GM19455 (cell line): ENCODE data around the gene XYLT1.

Experiments
- ATAC-seq: cut with Tn5 transposase; IDR thresholded peaks from one replicate; pipeline ENCODE4 v1.9.1; 2021; ENCODE audit not compliant: unreplicated experiment

The XYLT1 gene

DNA sequence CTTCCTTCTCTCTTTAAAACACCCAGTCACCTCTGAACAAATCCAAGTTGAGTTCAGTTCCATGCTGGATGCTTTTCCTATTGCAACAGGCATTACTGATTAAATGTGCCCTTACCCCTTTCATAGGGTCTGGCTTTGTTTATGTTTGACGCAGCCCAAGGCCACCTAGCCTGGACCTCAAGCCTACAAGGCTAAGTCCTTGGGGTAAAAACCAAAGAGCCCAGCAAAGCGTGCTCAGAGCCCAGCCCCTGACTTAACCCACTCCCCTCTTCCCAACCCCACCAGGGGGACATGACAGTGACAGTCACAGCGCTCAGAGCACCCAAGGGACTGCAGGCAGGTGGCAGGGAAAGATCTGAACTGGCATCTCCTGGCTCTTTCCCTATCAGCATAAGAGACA lies 200.6 kb downstream of the XYLT1 start:
- no peak for ATAC-seq

DNA sequence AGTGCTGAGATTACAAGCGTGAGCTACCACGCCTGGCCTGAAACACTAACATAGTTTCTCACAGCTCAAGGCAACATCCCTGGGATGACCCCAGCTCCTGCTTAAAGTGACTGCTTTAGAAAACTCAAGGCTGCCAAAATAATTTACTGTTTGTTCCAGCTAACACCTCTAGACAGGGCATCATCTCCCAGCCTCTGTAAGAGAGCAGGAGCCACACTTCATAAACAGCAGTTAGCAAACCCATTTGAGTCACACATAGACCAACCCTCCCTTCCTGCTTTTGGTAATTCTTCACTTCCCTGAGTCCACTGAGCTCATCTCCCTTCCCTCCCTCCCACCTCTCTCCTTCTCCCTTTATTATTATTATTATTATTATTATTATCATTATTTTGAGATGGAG lies 201.3 kb downstream of the XYLT1 start:
- no peak for ATAC-seq

DNA sequence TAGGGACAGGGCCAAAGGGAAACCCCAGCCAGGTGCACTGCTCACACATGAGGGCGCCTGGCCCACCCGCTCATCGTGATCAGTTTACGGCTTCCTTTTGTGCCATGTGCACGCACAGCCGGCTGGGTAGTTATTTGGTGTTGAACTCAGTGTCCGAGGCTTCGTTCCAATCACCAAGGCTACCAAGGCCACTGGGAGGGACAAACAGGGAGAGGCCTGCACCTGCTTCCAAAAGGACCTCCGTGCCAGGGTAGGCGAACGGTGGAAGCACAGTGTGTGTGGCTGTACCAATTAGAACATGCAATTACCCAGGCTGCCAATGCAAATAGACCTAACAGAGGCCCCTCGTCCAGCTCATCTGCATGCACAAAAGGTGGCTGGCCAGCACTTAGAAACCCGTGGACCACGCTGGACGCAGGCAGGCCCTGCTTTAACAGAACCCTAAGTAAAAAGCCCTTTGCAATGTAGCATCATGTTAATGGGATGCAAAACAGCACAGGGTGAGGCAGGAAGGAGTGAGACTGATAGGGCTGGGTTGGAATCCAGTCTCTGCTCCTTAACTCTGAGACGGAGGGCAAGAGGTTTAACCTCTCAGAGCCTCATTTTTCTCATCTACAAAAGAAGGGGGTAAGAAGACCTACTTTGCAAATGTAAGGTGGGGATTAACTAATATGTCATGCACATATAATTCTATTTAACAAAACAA lies 204.0 kb downstream of the XYLT1 start:
- no peak for ATAC-seq

DNA sequence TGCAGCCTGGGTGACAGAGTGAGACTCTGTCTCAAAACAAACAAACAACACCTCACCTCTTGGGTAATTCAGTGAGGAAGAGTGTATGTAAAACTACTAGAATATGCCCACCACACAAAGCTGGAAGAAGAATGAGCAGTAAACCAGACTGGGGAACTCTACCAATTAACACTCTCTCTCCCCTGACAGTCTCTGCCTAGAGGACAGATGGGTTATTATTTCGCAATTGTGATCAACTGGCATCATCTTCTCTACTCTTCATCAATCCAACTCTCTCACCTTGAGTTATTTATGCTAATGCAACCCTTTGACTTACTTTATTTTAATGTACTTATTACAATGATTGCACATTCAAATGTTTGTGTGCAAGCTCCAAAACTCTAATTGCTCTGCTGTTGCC lies 205.6 kb downstream of the XYLT1 start:
- no peak for ATAC-seq

DNA sequence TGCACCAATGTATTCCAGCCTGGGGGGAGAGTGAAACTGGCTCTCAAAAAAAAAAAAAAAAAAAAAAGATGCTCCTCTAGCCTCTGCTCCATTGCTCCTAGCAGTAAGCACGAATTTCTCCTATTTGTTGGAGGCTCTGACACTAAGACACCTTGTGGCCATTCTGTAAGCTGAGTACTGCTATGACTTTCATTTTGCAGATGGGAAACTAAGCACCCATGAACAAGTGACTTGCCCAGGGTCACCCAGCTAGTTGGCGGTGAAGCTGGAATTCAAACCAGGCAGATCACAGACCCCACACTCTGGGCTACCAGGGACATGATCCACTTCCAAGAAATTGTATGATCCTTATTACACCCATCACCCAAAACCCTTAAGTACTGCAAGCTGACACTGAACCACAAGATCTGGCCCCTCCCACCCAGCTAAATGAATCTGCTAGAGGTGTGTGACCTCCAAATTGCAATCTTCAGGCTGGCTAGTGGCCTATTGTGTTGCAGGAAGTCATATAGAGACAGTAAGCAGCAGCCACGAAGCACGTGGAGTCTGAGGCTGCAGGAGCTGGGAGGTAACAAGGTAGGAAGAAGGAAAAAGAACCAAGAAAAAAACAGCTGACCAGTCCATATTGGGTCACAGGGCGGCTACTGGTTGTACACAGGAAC lies 209.4 kb downstream of the XYLT1 start:
- ATAC-seq, result no peak

- ATAC-seq, result no peak
Measured at GRCh38 chr16:17260276-17260849, 210.4 kb downstream of the XYLT1 start.

DNA sequence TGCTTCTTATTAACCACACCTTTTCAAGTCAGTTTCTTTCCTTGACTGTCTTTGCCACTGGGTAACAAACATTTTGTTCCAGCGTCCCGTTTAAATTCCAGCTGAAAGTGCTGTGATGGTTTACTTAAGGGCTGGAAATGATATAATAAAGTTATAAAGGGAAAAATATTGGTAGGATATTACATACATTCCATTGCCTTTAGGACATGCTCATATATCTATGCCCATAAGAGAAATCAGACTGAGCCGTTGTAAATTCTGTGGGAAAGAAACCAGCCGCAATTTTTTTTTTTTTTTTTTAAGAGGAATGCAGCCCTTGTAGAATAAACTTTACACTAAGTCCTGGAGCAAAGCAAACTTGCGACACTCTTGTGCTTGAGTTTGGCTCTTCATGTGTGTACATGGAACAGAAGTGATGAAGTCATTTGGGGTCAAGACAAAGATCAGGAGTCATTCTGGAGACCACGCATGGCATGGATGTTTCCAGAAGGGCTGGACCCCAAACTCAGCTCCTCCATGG lies 210.9 kb downstream of the XYLT1 start:
- no peak for ATAC-seq

DNA sequence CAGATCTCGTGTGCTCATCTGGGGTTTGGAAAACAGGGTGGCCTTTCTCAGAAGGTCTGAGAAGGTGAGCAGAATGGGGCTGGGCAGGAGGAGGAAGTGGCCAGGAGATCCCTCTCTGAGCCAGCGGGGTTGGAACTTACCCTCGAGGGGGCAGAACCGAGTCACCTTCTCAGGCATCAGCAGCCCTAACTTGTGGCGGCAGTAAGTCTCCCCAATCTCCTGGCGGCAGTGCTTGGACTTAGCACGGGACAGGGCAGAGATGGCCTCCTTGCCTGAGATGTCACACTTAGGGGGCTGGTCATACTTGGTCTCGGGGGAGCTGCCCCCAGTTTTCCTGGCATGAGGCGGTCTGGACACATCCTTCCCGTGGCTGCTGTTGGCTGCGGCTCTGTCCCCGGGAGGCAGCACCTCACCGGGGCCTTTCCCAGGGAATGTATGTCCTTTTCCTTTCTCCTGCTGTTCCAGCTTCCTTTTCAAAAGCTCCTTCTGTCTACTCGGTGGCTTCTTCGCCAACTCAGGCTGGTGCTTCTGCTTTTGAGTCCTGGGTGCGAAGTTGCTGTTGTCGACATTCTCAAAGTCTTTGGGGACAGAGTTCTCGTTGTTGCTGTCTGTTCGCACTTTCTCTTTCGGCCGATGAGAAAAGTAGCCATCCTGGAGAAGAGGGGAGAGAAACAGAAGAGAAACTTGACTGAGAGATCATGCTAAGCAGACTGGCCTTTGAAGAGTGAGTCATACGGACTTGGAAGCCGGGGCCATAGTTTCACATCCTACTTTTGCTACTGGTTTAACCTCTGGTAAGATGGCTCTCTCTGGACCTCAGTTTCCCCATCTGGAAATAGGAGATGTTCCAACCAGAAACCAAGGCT lies 211.7 kb downstream of the XYLT1 start:
- ATAC-seq, result peak; percentile 68

- no peak for ATAC-seq
Measured at GRCh38 chr16:17258077-17258599, 212.6 kb downstream of the XYLT1 start.

DNA sequence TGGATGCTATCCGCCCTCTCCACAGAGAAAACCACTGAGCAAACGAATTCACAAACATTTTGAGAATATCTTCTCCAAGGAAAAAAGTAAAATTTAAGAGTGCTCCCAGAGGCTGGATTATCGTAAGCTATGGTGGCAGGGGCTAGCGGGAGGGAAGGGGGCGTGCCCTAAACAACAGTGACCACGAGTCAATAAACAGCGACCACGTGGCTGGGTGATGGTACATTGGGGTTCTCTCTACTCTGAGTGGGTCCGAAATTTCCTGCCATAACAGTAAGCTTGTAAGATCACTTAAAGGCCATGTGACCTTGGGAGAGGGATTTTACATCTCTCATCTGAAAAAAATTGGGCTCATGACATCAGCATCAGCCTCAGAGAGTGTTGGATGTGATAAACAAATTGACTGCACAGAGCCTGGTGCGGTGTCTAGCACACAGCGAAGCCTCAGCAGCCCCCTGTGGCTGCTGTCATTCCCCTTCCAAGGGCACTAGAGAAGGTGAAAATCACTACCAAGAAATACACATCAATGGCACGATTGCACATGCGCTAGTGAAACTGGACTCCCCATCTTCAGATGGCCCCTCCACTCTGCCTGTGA lies 213.2 kb downstream of the XYLT1 start:
- no peak for ATAC-seq

GRCh38 chr16:17252701-17253100 lies 218.1 kb downstream of the XYLT1 start:
- no peak for ATAC-seq

DNA sequence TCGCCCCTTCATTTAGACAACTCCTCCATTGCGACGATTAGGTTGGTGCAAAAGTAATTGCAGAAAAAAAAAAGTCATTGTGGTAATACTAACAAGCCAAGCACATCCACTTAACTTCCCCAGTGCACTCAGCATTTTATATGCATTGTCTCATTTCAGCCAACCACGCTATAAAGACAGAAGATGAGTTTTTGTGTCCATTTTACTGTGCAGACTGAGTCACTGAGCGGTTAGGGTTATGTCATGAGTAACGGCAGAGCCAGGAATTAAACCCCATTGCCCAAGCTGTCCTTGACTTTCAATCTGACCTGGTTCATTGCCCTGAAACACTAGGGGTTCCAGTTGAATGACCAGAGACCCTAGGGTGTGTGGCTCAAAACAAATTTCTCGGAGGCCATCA lies 218.7 kb downstream of the XYLT1 start:
- no peak for ATAC-seq

DNA sequence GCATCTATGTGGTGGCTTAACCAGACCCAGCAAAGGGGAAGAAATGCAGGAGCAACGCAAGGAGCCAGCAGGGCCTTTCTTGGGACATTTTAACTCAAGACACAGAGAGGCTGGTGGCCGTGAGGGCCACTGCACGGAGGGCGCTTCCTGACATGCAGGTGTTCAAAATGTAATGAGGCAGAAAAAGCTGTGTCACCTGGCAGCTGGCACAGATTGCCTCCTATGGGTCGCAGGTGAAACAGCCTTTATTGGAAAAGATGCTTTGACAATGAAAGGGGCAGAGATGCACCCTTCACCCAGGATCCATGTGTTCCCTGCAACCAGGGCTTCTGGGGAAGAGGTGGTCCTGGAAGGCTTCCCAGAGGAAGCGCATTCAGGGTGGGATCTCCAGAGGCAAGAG lies 219.3 kb downstream of the XYLT1 start:
- ATAC-seq, result no peak

GRCh38 chr16:17246974-17247732 lies 223.6 kb downstream of the XYLT1 start:
- ATAC-seq, result no peak

DNA sequence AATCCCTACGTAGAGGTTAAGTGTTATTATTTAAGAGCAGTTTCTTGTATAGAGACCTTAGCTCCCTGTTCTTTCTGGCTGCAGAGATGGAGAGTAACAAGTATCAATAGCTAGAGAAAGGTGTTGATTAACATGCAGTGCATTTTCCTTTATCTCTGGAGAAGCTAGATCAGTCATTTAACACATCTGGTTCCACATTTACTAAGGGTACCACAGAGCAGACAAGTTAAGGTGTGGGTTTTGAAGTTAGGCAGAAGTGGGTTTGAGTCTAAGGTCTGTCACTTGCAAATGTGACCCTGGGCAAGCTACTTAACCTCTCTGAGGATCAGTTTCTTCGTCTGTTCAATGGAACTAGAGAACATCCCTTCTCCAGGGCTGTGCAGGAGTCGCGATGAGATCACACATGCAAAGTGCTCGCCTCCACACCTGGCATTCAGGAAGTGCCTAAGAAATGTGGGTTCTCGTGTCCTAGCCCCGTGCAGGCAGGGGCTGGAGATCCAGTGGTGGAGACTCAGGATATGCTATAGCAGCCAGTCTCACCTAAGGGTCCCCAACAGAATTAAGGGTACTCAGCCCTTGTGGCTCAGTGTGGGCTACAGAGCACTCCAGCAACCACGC lies 224.4 kb downstream of the XYLT1 start:
- no peak for ATAC-seq

DNA sequence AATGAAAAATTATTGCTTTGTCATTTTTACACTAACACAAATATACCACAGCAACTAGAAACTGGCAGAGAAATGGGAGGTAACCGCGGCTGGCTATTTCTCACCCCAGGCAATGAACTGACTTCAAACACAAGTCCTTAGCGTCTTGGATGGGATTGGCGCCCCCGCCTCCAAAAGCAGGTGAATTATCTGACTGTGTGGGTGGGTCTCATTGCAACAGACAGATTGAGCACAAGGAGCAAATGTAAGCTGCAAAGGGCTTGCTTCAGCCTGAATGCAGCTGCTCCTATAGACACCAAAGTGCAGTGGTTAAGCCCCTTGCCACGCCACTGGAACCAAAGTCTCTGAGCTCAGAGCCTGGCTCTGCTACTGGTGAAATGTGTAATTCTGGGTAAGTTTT lies 225.0 kb downstream of the XYLT1 start:
- no peak for ATAC-seq

- no peak for ATAC-seq
Measured at GRCh38 chr16:17244872-17245551, 225.7 kb downstream of the XYLT1 start.

DNA sequence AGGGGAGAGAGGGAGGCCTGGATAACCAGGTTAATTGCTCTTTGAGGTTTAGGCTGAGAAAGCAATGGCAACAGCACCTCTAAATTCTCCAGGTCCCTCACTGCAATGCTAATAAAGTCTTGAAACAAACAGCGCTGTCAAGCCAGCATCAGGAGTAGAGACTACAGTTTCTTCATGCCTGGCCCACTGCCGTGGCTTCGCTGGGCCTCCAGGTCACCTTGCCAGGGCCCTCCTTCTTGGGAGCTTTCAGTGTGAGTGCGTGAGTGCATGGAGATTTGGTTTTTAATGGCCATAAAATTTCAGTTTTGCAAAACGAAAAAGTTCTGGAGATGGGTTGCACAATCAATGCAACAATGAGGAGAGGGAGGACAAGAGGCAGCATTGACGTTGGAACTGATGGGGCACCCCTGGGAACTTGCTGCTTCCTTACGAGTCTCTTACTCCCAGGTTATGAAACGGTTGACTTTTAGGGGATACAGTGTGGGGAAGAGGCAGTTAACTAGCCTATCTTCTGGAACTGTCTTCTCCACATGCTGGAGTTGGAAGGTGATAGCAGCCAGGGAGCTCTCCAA lies 229.4 kb downstream of the XYLT1 start:
- ATAC-seq, result no peak
